Stimulated activated CD8-positive, alpha-beta memory T cell treated with anti-CD3 and anti-CD28 coated beads, Interleukin-7, amount 100 ng/mL, for 24 hours (primary cell): ENCODE results near the gene LCE1F.

Experiments used
- DNase-seq: peaks from one replicate; pipeline ENCODE4 v3.0.0-alpha.2; 2020; ENCODE audit warnings: low read depth

LCE1F gene

GRCh38 chr1:152774875-152775274 lies at the start of gene LCE1F:
LCE1F (plus strand) TSS chr1:152775140; CDS start chr1:152776372, 1,232 bp downstream.
- no peak for DNase-seq

- DNase-seq: no peak
Measured at GRCh38 chr1:152725261-152725660, 49.7 kb upstream of the LCE1F start.

- DNase-seq: no peak
Measured at GRCh38 chr1:152728986-152729385, 46.0 kb upstream of the LCE1F start.

DNA sequence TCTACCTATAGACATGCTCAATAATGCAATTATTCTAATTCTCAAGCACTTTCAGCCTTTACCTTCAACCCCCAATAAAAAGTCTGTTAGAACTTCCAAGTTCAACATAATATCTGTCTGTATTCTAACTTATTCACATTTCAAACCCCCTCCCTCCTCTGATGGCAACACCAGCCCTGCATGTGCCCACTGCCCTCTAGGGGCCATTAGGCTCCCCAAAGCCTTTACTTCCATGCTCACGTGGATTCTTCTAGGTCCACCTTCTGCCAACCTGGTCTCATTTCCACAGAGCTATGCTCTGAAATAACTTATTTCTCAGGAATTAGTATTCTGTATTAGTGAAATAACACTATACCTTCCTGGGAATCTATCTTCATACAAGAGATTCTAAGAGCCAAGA lies 39.3 kb upstream of the LCE1F start:
- no peak for DNase-seq

- DNase-seq: no peak
Measured at GRCh38 chr1:152737997-152738396, 36.9 kb upstream of the LCE1F start.

DNA sequence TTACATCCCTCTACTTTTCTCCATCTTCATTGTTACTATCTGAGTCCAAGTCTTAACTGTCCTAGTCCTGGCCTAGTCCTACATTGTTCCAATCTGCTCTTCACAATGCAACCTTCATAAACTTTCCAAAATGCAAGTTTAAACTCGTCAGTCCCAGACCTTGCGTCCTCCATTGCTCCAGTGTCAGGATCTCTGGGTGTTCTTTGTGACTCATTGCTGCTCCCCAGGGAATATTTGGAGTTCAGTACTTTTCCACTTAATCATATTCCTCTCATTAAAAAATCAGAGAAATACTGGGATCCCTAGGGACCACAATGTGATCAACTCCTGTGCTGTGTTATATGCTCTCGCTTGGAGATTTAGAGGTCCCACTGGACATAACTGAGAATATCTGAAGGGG lies 35.1 kb upstream of the LCE1F start:
- no peak for DNase-seq

GRCh38 chr1:152741656-152742055 lies 33.3 kb upstream of the LCE1F start:
- no peak for DNase-seq

DNA sequence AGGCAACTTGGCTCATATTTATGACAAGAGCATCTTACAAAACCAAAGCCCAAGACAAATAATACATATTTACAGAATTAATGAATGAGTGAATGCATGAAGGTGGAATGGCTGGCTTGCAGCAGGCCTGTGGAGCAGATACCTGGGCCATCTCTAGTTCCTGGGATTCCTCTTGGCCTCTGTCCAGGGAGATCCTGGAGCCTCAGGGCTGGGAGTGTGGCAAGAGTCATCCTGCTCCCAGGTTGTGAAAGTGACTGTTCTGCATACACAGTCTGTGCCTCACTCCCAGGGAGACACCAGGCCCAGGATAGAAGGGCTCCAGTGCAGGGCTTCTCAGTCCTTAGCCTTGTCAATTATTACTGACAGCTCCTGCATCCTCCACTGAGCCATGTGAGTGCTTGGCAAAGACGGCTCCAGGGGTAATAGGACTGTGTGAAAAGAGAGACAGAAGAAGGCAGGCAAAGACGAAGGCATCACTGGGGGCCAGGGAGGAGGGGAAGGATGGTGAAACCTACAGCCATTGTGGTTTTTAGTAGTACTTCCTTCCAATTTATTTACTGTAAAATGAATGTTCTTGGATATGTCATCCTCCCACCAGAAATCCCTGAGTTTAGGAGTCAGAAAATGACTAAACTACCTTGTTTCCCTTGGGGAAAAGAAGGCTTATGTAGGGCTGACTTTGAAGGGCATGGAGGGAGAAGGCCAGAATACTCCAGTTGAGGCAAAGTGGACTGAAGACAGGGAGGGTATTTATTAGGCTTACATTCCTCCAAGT lies 31.4 kb upstream of the LCE1F start:
- DNase-seq: no peak

DNA sequence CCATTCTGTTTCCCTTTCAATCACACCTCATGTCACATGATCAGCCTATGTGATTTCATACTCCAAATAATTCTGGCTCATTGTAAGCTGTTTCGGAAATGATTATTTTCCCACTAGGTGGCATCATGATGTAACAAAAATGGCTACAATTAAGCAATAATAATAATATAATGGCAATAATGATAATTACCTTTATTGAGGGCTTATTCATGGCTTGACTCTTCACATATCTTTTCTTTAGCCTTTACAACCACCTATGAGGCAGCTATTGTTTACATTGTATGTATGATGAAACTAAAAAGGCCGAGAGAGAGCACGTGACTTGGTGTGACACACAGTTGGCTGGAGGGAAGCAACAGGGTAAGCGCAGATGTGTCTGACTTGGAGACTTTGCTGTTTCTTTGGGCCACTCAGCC lies 29.6 kb upstream of the LCE1F start:
- no peak for DNase-seq

DNA sequence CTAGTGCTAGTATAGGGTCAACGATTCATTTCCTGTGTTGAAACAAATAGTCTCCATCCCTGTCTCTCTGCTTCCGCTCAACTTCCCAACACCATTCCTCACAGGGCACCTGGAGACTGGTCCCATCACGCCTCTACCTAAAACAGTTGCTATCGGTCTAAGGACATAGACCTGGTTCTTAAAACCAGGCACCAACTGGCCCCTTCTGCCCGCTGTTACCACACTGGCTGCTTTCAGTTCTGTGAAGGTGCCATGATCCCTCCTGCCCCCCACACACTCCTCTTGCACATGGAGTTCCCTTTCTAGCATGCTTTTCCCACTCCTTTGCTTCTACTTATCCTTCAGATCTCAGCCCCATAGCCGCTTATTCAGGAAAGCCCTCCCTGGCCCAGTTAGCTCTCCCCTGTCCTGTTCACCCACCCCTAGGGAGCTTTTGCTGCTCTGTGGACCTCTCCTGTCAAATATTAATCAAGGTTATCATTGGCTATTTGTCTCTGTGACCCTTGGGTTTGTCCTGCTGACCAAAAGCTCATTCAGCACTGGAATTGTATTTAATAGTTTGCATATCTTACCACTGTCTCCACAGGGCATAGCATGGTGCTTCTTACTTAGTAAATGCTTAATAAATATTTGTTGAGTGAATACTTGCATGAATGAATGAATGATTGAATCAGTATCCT lies 29.0 kb upstream of the LCE1F start:
- DNase-seq: no peak

DNA sequence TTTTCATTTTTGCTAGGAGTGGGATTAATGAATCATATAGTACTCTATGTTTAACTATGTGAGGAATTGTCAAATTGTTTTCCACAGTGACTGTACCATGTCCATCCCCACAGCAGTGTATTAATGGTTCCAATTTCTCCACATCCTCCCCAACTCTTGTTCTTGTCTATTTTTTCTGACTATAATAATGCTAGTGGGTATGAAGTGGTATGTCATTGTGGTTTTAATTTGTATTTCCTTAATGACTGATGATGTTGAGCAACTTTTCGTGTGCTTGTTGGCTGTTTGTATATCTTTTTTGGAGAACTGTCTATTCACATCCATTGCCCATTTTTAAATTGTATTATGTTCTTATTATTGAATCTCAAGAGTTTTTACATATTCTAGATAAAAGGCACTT lies 27.1 kb upstream of the LCE1F start:
- DNase-seq: no peak

DNA sequence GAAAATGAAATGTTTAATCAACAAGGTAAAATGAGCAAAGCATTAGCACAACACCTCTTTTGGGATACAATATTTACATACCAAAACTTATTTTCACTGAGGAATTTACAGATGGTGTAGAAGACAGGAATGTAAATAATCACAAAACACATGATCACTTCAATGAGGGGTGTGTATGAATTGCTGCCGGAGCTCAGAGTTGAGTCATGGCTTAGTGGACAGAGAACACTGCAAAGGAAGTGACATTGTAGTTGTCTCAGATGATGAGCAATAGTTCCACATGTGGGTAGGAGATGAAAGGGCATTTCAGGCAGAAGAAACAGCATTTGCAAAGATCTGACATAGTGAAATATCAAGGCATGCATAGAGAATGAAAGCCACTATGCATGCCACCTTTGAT lies 22.7 kb upstream of the LCE1F start:
- no peak for DNase-seq

DNA sequence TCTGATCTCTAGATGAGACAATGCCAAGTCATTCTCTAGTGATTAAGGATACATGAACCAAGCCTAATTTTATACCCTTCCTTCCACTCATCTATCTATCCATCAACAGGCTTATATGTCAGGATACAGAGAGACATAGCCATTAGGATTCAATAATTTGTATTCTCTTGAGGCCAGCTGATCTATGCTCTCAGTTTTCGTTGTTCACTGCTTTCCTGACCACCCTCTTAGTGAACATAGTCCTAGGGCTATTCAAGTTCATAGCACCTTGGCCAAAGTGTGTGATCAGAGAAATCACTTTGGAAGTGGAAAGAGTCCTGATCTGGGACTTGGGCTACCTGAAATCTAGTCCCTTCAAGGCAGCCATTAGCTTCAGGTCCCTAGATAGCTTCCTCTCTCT lies 21.4 kb upstream of the LCE1F start:
- no peak for DNase-seq

DNA sequence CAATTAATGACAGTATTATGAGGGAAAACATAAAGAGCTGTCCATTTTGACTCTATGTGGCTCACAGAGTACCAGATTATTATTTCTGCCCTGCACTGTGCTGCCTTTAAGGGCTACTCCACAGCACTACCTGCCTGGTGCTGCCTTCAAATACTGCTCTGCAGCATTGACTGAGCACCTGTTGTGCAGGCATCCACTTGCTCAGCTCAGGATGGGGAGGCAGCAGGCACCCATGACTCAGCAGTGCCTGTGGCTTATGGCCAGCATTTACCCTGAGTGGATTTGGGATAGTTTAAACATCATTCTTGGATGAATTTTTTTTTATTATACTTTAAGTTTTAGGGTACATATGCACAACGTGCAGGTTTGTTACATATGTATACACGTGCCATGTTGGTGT lies 18.1 kb upstream of the LCE1F start:
- DNase-seq: no peak

DNA sequence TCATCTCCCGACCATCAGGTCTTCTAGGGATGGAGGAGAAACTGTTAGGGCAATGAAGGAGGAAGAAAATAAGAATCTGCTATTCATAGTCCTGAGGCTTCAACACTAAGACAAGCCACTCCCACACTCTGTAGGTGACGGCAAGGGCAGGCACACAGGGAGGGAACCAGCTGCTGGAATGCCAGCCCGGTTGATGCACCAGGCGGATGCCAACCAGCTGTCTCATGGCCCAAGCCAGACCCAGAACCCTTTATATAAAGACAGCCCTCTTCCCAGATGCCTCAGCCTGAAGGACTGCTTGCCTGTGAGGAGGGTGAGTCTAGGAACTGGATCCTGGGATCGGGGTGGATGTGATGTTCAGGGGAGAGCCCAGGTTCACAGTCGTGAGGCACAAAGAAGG lies 17.2 kb upstream of the LCE1F start, which contains the start of gene KPRP:
KPRP (plus strand) TSS at position 279 of the 400 bp plus-strand sequence. CDS start 1,564 bp downstream, outside the sequence.
- no peak for DNase-seq

DNA sequence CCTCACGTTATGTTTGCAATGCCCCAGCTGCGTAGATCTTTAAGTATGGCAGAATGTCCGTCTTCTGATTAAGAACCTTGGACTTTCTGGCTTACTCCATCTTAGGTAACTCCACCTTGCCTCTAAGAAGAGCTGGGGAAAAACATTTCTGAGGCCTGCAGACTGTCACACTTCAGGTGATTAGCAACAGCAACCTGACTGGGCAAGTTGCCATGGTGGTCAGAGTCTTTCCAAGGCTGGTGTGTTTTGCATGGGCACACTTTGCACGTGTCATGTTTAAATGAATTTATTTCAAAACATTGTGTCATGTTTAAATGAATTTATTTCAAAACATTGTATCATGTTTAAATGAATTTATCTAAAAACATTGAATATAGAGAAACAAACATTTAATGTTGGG lies 16.3 kb upstream of the LCE1F start:
- no peak for DNase-seq

DNA sequence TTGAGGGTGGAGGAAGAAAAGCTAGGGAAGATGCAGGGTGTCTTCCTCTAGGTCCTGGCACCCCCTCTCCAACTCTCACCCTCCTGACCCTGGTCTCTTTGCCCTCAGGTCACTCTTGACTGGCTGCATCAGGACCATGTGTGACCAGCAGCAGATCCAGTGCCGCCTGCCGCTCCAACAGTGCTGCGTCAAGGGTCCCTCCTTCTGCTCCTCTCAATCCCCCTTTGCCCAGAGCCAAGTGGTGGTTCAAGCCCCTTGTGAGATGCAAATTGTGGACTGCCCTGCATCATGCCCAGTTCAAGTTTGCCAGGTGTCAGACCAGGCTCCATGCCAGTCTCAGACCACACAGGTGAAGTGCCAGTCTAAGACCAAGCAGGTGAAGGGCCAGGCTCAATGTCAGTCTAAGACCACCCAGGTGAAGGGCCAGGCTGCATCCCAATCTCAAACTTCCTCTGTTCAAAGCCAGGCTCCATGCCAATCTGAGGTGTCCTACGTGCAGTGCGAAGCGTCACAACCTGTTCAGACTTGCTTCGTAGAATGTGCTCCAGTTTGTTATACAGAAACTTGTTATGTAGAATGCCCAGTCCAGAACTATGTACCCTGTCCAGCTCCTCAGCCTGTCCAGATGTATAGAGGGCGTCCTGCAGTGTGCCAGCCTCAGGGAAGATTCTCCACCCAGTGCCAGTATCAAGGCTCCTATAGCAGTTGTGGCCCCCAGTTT lies 15.3 kb upstream of the LCE1F start:
- DNase-seq: no peak

- no peak for DNase-seq
Measured at GRCh38 chr1:152760551-152761190, 14.3 kb upstream of the LCE1F start.

DNA sequence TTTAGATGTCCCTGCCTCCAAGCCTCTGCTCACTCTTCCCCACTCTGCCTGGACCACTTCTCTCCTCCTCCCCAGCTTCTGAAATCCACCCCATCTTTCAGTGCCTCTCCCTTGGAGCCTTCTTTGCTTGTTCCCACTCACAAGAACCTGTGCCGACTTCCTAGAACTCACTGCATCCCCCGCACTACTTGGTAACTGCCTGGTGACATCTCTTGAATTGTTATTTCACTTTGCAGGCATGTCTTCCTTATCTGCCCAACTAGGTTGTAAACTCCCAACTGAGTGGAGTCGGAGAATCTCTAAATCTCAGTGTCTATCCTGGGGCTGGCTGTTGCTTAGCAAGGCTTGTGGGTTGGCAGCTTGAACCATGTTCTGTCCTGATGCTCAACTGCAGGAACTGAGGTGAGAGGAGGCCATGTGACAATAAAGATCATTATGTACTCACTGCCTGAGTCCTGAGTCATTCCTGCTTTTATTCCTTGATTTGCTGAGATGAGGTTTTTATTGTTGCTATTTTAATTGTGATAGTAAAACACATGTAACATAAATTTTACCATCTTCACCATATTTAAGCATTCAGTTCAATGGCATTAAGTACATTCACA lies 13.2 kb upstream of the LCE1F start:
- DNase-seq: no peak

DNA sequence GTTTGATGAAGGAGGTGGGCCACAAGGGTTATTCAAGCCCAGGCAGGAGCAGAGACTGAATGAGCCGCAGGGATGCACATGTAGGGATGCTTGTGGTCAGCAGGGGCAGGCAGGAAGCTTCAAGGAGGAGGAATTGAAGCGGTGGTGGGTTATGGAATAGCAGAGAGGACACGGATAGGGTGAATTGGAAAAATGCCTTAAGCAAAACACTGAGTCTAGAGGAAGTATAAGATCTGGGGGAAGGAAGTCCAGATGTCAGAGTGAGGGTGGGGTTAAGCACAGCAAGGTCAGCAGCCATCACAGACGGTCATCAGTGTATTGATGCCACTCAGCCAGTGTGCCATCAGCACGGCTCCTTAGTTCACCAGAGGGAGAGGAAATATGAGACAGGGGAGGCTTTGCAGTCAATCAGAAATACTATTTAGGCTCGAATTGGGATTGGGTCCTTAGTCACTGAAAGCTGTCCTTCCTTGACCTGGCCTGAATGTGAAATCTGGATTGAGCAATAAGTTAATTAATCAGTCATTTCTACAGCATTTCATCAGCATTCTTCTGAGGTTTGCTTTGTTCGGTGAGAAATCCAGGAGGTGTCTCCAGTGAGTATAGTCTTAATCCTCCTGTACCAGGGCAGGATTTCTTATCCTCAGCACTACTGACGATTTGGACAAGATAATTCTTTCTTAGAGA lies 6.0 kb upstream of the LCE1F start:
- no peak for DNase-seq

DNA sequence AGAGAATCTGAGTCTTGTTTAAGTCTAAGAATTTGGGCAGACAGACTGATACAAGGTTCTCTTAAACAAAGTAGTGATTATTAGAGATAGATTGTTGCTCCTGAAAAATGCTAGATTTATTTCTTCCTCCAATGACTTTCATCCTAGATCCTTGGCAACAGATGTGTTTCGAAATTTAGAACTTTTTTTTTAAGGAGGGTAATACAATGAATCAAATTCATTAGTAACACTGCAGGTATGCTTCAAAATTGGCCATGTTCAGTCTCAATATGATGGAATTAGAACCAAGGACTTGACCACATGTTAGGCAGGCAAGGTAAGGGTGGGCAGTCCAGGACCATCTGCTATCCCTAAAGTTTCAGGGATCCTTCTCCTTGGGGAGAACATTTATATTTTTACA lies 4.5 kb upstream of the LCE1F start:
- no peak for DNase-seq
